GM21576 (cell line): ENCODE data around the gene DNM1L.

Experiments used
- ATAC-seq: cut with Tn5 transposase; IDR thresholded peaks from one replicate; pipeline ENCODE4 v1.9.1; 2021; ENCODE audit warnings: mild to moderate bottlenecking, moderate library complexity; ENCODE audit not compliant: unreplicated experiment

DNM1L gene

DNA sequence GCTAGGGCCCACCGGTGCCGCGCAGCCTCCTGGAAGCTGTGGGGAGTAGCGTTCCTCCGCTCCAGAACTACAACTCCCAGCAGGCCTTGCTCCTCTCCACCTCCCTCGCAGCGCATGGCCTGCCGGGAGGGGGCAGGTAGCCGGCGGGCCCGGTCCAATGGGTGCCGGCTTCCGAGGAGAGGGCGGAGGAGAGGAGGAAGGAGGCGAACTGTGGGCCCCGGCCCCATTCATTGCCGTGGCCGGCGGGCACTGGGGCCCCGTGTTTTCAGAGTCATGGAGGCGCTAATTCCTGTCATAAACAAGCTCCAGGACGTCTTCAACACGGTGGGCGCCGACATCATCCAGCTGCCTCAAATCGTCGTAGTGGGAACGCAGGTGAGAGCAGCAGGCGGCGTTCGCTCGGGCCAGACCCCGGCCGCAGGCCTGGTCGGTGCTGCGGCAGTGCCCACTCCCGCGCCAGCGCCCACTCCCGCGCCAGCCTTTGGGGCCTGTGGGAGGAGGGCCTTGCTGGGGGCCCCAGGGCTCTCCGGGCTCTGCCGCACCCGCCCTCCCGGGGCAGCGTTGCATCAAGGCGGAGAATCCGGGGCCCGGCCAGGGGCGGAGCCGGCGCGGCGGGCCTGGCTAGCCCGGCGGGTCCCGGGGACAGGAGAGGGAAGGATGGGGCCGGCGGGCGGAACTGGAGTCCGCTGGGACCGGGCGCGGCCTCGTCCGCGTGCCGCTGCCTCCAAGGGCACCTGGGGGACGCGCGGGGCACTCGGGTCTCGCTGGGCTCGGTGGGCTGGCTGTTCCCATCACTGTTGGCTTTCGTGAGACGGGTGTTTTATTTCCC is at the start of gene DNM1L:
Gene DNM1L, plus strand, starts transcription at position 211 of the 829 bp plus-strand sequence. Its CDS starts 63 bp downstream, at position 274.
- ATAC-seq = peak; percentile 90

DNA sequence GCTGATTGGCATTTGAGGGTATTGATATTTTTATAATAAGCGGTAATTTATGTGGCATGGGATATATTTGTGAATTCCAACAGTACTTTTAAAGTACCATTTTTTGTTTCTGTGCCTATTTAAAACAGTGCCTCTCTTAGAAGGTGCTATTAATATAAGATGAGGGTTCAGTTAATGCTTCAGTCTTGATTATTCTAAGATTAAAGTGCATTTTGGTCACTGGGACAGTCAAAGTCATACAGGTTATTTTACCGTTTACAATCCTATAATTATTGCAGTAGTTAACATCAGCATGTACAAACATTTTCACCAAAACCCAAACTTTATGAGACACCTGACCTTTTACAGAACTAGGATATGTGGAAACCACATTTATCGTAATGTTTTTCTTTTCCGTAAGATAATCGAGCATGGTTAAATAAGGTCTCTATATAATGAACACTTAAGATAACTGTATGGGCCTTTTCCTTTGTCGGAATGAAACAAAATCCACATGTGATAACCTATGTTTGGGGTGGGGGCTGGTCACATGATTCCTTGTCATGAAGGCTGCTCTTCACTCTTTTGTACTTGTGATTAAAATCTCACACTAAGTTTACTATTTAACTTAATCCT is 37.7 kb upstream of the DNM1L start:
- no peak for ATAC-seq

DNA sequence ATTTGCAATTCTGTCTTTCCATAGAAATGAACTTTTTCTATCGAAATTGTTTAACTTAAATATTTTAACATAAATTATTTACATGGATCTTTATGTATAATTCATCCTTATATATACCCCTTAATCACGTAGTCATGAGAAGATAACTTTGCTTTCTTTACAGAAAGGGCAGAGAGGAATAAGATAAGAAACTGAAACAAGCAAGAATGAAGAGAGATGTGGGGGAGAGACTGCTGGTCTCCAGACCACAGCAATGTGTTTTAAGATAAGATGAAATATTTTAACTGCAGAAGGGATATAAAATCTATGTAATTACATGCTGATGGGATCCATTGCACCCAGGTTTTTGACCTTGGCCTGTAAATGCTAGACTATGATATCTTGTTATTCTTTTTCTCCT is 34.7 kb upstream of the DNM1L start:
- ATAC-seq = no peak

DNA sequence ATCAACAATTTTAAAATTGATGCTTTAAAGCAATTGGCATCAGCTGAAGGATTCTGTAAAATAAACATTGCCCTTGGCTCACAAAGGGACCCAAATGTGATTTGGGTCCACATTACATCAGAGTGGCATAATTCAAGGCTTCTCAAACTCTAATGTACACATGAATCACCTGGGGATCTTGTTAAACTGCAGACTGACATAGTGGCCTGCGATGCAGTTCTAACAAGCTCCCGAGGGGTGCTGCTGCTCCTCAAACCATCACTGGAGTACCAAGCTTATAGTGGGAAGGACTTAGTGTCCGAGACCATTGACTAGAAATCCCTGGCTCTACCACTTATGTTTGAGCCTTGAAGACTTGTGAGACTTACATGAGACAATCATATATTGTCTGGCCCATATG is 31.8 kb upstream of the DNM1L start:
- ATAC-seq = no peak

DNA sequence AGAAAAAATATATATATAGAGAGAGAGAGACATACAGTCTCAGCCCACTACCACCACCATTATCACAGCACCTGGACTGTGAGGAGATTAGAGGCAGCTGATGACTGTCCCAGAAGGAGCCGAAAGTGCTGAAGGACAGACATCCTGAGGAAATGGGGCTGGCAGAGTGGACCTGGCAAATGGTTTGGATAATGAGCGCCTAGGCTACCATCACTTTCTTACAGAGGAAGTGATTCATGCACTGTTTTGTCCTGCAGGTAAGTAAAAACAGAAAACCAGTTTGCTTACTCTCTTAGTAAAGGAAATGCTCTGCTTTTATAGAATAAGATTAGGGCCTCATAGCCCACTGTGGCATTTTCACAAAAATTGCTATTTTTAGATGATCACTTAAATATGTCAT is 28.6 kb upstream of the DNM1L start:
- no peak for ATAC-seq

DNA sequence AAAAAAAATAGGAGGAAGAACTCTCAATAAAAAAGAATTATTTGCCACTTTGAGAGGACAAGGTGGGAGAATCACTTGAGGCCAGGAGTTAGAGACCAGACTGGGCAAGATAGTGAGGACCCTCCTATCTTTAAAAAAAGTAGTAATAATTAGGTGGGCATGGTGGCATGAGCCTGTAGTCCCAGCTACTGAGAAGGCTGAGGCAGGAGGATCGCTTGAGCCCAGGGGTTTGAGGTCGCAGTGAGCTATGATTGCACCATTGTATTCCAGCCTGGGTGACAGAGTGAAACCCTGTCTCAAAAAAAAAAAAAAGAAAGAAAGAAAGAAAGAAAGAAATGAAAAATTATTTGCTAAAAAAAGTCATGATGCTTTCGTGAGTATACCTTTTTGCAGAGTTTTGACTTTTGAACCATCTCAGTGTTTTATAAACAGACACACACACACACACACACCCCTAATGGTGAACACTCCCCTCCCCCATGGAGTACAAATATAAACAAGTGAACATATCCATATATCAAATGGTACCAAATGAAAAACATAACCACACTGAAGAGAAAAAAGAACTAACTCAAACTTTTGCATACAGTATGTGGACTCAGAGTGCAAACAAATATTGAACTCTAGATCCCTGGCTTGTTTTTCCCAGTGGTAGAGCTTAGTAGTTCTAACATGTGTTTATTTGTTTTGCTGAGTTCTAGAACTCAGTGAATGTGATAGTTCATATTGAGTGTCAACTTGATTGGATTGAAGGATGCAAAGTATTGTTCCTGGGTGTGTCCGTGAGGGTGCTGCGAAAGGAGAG is 27.7 kb upstream of the DNM1L start:
- ATAC-seq = no peak

DNA sequence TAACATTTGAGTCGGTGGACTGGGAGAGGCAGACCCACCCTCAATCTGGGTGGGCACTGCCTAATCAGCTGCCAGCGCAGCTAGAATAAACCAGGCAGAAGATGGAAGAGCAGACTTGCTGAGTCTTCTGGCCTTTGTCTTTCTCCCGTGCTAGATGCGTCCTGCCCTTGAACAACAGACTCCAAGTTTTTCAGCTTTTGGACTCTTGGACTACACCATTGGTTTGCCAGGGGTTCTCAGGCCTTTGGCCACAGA is 27.2 kb upstream of the DNM1L start:
- ATAC-seq = no peak

DNA sequence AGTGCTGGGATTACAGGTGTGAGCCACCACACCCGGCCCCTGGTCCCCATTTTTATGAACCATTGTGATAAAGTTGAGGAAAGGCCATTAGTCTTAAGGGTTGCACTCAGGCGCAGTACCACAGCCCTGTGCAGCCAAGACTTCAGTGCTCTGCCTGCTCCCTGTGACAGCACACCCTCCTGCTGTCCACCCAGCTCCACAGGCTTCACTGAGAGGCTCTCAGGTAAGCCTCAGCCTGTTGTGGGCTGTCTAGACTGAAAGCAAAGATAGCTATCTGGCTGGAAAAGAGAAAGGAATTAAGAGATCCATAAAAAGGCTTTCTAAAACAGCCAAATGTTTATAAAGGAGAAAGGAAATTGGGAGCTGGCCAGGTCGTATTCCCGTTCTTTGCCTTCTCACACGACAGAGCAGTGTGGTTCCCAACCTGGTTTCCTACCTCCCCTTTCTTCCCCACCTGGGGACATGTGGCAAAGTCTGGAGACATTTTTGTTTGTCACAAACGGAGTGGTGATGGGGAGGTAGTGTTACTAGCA is 19.1 kb upstream of the DNM1L start:
- no peak for ATAC-seq

DNA sequence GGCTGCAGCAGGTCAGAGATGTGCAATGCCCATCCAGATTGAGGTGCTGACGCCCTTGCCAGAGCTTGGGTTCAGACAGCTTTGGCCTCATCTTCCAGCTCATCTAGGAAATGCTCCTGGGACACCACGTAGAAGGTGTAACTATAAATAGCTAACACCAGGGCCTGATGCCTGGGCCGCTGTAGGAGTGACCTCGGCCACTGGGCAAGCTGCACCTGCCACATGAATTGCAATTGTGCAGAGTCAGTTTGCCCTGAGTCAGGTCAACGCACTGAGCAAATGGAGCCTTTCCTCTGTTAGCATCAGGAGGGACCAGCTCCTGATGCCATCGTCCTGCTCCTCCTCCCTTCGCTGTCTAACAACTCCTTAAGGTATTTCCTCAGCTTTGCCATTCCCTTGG is 17.4 kb upstream of the DNM1L start:
- no peak for ATAC-seq

DNA sequence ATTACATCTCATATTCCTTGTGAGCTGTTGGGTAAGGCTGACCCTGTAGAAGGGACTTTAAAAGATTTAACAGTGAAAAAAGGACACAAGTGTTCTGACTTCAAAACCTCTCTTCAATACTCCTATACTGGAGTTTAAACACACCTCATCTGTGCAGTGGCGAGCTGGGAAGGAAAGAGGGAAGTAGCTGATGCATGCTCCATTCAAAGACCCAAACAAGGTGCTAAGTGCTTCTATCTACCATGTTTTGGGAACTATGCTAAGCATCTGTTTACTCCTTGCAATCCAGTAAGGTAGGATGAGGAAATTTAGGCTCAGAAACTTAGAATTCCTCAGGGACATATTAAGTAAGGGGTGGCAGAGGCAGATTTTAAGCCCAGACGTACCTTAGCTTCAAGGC is 16.4 kb upstream of the DNM1L start:
- ATAC-seq = no peak

DNA sequence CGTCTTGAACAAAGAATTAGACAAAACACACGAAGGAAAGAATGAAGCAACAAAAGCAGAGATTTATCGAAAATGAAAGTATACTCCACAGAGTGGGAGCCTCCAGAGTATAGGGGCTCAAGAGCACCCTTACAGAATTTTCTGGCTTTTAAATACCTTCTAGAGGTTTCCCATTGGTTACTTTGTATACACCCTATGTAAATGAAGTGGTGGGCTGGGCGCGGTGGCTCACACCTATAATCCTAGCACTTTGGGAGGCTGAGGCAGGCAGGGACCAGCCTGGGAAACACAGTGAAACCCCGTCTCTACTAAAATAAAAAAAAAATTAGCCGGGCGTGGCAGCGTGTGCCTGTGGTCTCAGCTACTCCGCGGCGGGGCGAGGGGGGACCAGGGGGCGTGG is 13.1 kb upstream of the DNM1L start:
- no peak for ATAC-seq

DNA sequence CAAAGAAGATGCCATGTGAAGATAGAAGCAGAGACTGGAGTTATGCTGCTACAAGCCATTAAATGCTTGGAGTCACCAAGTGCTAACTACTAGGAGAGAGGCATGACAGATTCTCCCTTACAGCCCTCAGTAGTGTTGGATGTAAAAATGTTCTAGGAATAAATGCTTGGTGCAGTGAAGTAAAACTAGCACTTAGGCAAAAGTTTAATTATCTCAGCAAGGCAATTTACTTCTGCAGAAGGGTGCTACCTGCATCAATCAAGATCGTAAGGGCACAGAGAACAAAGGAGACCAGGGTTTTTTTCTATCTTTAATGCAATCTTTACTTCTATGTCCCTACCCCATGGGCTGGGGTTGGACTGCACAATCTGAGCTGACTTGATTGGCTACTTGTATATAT is 9.5 kb upstream of the DNM1L start:
- no peak for ATAC-seq

DNA sequence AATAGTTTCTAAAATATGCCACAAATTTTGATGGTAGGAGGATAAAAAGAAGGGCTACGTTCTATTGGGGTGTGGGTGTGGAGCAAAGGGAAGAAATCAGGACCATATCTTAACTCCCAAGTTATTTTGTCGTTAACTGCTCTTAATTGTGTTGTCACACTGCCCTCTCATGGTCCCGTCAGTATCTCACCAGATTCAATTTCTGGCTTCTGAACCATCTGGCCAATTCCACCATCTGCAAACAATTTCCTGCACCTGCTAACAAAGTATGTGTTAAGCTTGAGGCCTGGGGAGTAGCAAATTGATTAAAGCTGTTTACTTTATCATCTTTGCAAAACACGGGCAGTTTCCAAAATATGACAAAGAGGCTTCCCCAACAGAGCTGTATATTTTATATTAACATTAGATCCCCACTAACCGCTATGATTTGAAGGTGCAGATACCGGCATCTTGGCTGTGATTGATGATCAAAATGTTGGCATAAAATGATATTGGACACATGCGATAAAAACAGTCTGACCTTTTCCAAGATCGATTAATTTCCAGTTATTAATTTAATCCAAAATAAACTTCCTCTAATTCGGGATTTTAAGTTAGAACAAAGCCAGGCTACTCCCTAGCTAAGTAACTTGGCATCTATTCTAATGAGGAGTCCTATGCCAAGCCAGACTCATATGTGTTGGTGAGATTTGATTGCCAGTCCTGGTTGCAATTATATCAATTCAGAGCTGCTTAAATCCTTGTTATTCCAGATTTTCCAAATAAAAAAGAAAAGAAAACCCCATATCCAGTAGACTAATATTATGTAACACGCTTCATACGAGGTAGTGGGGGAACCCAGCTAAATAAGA is 6.9 kb upstream of the DNM1L start:
- no peak for ATAC-seq

DNA sequence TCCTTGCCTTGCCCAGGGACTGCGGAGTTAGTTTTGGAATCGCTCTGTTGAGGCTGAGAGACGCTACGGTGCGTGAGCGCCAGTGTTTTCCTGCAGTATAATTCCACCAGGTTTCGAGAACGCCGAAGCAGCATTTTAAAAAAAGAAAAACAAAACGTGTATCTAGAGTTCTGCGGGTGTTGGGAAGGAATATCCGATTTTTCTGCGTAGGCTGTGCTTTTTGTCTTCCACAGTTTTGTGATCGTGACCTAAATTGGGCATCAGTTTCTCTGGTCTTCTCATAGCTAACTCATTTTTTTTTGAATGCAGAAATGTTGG is 778 bp downstream of the DNM1L start:
- no peak for ATAC-seq

DNA sequence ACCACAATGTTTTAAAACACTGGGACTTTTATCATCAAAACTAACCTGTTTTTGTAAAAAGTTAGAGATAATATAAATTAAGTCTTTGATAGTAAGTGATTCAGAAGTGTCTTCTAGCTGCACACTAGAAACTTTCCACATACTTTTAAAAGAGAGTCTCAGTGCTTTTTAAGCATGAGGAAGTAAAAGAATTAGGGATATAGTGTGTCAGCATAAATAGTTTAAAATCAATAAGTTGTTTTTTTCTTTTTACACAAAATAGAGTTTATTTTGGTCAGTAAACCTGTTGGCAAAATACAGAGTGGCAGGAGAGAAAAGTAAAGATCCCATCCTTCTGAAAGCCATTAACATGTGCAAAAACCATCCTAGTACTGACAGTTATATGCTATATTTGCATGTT is 1.7 kb downstream of the DNM1L start:
- ATAC-seq = no peak

DNA sequence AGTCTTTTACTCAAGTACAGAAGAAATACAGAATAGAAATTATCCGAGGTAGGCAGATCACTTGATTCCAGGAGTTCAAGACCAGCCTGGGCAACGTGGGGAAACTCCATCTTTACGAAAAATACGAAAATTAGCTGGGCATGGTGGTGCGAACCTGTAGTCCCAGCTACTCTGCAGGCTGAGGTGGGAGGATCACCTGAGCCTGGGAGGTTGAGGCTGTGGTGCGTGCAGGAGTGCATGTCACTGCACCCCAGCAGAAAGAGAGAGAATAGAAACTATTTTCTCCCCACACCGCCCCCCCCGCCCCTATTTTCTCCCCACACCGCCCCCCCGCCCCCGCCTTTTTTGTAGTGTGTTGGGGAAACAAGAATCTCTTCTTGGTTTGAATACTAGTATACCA is 2.2 kb downstream of the DNM1L start:
- no peak for ATAC-seq

DNA sequence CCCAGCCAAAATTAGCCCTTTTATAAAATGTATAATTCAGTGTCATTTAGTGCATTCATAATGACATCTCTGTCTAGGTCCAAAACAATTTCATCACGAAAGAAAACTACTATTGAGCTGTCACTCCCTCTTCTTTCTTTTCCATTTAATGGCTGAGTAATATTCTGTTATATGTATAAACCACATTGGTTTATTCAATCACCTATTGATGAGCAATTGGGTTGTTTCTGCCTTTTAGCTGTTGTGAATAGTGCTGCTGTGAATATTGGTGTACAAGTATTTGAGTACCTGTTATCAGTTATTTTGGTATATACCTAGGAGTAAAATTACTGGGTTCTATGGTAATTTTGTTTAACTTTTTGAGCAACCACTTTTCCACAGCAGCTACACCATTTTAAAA is 7.2 kb downstream of the DNM1L start:
- no peak for ATAC-seq

DNA sequence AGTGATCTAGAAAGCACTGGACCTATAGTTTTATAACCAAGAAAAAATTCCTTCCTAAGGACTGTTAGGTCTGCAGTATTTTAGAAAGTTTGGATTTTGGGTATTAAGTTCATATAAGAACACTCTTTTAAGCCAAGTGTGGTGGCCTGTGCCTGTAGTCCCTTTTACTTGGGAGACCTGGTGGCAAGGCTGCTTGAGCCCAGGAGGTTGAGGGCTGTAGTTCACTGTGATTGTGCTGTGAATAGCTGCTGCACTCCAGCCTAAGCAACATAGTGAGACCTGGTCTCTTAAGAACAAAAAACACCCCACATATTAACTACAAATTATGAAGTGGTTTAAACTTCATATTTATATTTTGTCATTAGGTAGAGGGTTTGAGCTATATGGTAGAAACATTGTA is 9.7 kb downstream of the DNM1L start:
- no peak for ATAC-seq

DNA sequence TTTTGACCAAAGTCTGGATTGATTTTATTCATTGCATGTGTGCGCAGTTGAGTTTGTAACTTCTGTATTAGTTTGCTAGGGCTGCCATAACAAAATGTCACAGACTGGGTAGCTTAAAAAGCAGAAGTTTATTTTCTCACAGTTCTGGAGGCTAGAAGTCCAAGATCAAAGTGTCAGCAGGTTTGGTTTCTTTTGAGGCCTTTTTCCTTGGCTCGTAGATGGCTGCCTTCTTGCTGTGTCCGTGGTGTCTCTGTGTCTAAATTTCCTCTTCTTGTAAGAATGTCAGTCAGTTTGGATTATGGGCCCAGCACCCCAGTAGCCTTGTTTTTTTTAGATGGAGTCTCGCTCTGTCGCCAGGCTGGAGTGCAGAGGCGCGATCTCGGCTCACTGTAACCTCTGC is 11.8 kb downstream of the DNM1L start:
- no peak for ATAC-seq

DNA sequence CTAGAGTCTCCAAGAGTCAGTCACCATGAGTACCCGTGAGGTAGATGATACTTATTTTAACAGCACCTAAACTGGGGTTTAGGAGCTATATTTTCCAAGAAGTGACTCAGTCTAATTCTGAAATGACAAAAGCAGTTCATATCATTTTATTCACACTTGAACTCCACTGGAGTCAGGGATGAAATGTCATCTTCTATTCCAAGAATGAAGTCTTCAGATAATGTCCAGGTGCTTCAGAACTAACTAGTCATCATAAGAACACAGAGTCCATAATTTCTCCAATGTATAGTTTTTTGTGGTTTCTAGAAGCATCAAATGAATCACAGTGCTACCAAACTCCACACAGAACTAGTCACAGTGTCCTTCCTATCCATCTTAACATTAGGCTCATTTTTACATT is 13.3 kb downstream of the DNM1L start:
- ATAC-seq = no peak

DNA sequence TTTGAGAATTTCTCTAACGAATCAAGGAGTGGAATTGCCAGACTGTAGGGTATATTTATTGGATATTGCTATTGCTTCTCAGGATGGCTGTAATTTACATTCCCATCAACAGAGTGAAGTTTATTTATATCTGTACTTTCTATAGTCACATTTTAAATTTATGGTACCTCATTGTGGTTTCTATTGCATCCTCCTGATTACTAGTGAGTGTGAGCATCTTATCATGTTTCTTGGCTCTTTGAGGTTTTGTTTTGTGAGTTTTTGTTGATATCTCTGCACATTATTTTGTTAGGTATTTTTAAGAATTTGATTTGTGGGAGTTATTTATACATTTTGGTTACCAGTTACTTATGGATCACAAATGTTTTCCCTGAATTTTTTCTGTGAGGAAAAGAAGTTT is 13.9 kb downstream of the DNM1L start:
- no peak for ATAC-seq
